DMS79 treated with DMSO at 0.1 percent for 48 hours (cell line): ENCODE data around the gene NKAIN2.

ENCODE experiments used
- DNase-seq: peaks from one replicate; lab custom pipeline; 2025; lab: John Stamatoyannopoulos, UW

Gene NKAIN2

GRCh38 chr6:123808556-123808955 is 4.9 kb downstream of the NKAIN2 start:
- peak; percentile 92 for DNase-seq

- peak; percentile 79 for DNase-seq
Measured at GRCh38 chr6:123810214-123810613, 6.5 kb downstream of the NKAIN2 start.

- peak; percentile 86 for DNase-seq
Measured at GRCh38 chr6:123810948-123811347, 7.3 kb downstream of the NKAIN2 start.

- DNase-seq, result no peak
Measured at GRCh38 chr6:123811378-123811777, 7.7 kb downstream of the NKAIN2 start.

- no peak for DNase-seq
Measured at GRCh38 chr6:123812621-123813020, 9.0 kb downstream of the NKAIN2 start.

- DNase-seq, result no peak
Measured at GRCh38 chr6:123821112-123821511, 17.4 kb downstream of the NKAIN2 start.

- peak; percentile 75 for DNase-seq
Measured at GRCh38 chr6:123829302-123829953, 25.8 kb downstream of the NKAIN2 start.

GRCh38 chr6:123830120-123830519 is 26.5 kb downstream of the NKAIN2 start:
- DNase-seq, result peak; percentile 74

GRCh38 chr6:123838505-123839234 is 35.0 kb downstream of the NKAIN2 start:
- peak; percentile 95 for DNase-seq

GRCh38 chr6:123841067-123841896 is 37.6 kb downstream of the NKAIN2 start:
- peak; percentile 91 for DNase-seq

GRCh38 chr6:123844011-123844410 is 40.3 kb downstream of the NKAIN2 start:
- no peak for DNase-seq

- no peak for DNase-seq
Measured at GRCh38 chr6:123848347-123848746, 44.7 kb downstream of the NKAIN2 start.

- no peak for DNase-seq
Measured at GRCh38 chr6:123849406-123849805, 45.7 kb downstream of the NKAIN2 start.

GRCh38 chr6:123850555-123850954 is 46.9 kb downstream of the NKAIN2 start:
- no peak for DNase-seq

GRCh38 chr6:123854201-123854600 is 50.5 kb downstream of the NKAIN2 start:
- no peak for DNase-seq

- DNase-seq, result no peak
Measured at GRCh38 chr6:123855506-123855905, 51.8 kb downstream of the NKAIN2 start.

- DNase-seq, result no peak
Measured at GRCh38 chr6:123859291-123859690, 55.6 kb downstream of the NKAIN2 start.

GRCh38 chr6:123869334-123869733 is 65.7 kb downstream of the NKAIN2 start:
- DNase-seq, result peak; percentile 73

GRCh38 chr6:123873974-123874373 is 70.3 kb downstream of the NKAIN2 start:
- DNase-seq, result no peak

GRCh38 chr6:123875784-123876183 is 72.1 kb downstream of the NKAIN2 start:
- DNase-seq, result no peak

- no peak for DNase-seq
Measured at GRCh38 chr6:123879749-123880148, 76.1 kb downstream of the NKAIN2 start.

GRCh38 chr6:123888771-123889513 is 85.3 kb downstream of the NKAIN2 start:
- DNase-seq, result peak; percentile 90
